T follicular helper cell (primary cell): ENCODE results near the gene RHBDD2.
"Not testable (repeated sequence)": the region's sequence is repeated elsewhere in the genome, so short reads cannot be mapped to it uniquely, and the experiment has no call there.

Source experiments
- DNase-seq: peaks from one replicate; pipeline ENCODE4 v3.0.0-alpha.2; 2020; ENCODE audit warnings: low read depth

RHBDD2 gene

GRCh38 chr7:75889223-75889825 lies 10.5 kb downstream of the RHBDD2 start:
- DNase-seq = no peak

- DNase-seq = no peak
These were observed 11.0 kb downstream of the RHBDD2 start for GRCh38 chr7:75889826-75890225.

GRCh38 chr7:75891237-75891636 lies 12.4 kb downstream of the RHBDD2 start:
- not testable (repeated sequence) for DNase-seq

- no peak for DNase-seq
These were observed 13.1 kb downstream of the RHBDD2 start for GRCh38 chr7:75891815-75892411.

GRCh38 chr7:75892634-75893272 lies 13.9 kb downstream of the RHBDD2 start:
- DNase-seq = no peak

- DNase-seq = no peak
These were observed 18.0 kb downstream of the RHBDD2 start for GRCh38 chr7:75896803-75897327.

GRCh38 chr7:75900617-75901315 lies 21.9 kb downstream of the RHBDD2 start:
- DNase-seq = no peak

GRCh38 chr7:75905785-75906604 lies 27.2 kb downstream of the RHBDD2 start:
- no peak for DNase-seq

- no peak for DNase-seq
These were observed 28.3 kb downstream of the RHBDD2 start for GRCh38 chr7:75906991-75907667.

GRCh38 chr7:75907668-75908039 lies 28.8 kb downstream of the RHBDD2 start:
- not testable (repeated sequence) for DNase-seq

- no peak for DNase-seq
These were observed 30.8 kb downstream of the RHBDD2 start for GRCh38 chr7:75909521-75910132.

- not testable (repeated sequence) for DNase-seq
These were observed 32.4 kb downstream of the RHBDD2 start for GRCh38 chr7:75911186-75911585.

- no peak for DNase-seq
These were observed 34.6 kb downstream of the RHBDD2 start for GRCh38 chr7:75913437-75913836.

- DNase-seq = no peak
These were observed 35.4 kb downstream of the RHBDD2 start for GRCh38 chr7:75914169-75914654.

- DNase-seq = peak; percentile 96
These were observed 36.0 kb downstream of the RHBDD2 start, which contains the start of gene POR for GRCh38 chr7:75914655-75915415. TSS of gene POR (plus strand) at chr7:75915155. CDS start at chr7:75954002, 38,847 bp downstream.

GRCh38 chr7:75915416-75916156 lies 36.8 kb downstream of the RHBDD2 start:
- DNase-seq = no peak

GRCh38 chr7:75916259-75916658 lies 37.4 kb downstream of the RHBDD2 start:
- no peak for DNase-seq

- no peak for DNase-seq
These were observed 38.1 kb downstream of the RHBDD2 start for GRCh38 chr7:75916685-75917634.
